Ishikawa (cell line): ENCODE data around the gene CCPG1.

ENCODE experiments used
- EP300 ChIP-seq: IDR thresholded peaks from 2 replicates; pipeline ENCODE4 v1.6.1; 2012; ENCODE audit warnings: borderline replicate concordance
- MAX ChIP-seq: IDR thresholded peaks from 2 replicates; pipeline ENCODE4 v1.6.1; 2012
- RAD21 ChIP-seq: IDR thresholded peaks from 2 replicates; pipeline ENCODE4 v1.6.1; 2012; ENCODE audit warnings: low read depth
- TCF12 ChIP-seq: IDR thresholded peaks from 2 replicates; pipeline ENCODE4 v1.6.1; 2012; ENCODE audit warnings: low read depth
- TEAD4 ChIP-seq: IDR thresholded peaks from 2 replicates; pipeline ENCODE4 v1.6.1; 2012
- YY1 ChIP-seq: IDR thresholded peaks from 2 replicates; pipeline ENCODE4 v1.6.1; 2012; ENCODE audit warnings: low read depth

DNA sequence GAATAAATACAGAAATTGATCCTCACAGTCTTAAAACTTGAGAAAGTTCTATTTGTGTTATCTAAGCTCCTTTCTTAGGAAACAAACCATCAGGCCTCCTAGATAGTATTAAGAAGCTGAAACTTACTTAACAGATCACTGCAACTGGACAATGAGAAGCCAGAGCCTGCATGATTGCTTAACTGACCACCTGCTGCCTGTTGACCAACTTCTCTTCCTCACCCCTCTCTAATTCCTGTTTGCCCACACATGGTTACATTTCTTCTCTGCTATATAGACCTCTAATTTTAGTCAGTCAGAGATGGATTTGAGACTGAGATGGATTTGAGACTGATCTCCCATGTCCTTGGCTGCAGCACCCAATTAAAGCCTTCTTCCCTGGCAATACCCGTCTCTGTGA lies 13.5 kb downstream of the CCPG1 start:
- no peak for TF ChIP-seq TEAD4
- no peak for TF ChIP-seq RAD21
- TF ChIP-seq EP300 = no peak
- TF ChIP-seq YY1 = no peak
- TF ChIP-seq MAX = no peak
- TF ChIP-seq TCF12 = no peak
